Fibroblast of skin of right biceps (primary cell): ENCODE data around the gene FANK1.

Experiments
- DNase-seq: peaks from one replicate; pipeline ENCODE4 v3.0.0-alpha.2; 2013

FANK1 gene, protein sequence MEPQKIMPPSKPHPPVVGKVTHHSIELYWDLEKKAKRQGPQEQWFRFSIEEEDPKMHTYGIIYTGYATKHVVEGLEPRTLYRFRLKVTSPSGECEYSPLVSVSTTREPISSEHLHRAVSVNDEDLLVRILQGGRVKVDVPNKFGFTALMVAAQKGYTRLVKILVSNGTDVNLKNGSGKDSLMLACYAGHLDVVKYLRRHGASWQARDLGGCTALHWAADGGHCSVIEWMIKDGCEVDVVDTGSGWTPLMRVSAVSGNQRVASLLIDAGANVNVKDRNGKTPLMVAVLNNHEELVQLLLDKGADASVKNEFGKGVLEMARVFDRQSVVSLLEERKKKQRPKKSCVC

GRCh38 chr10:125896088-125896934 lies at the start of gene FANK1:
Gene FANK1 (plus strand): TSS chr10:125896564. CDS start chr10:125896643, 79 bp downstream.
- peak; percentile 92 for DNase-seq

- no peak for DNase-seq
These were observed 49.5 kb upstream of the FANK1 start for GRCh38 chr10:125846894-125847293.

GRCh38 chr10:125848371-125848770 lies 48.0 kb upstream of the FANK1 start:
- DNase-seq, result no peak

GRCh38 chr10:125848857-125849256 lies 47.5 kb upstream of the FANK1 start:
- DNase-seq, result no peak

- no peak for DNase-seq
These were observed 46.9 kb upstream of the FANK1 start for GRCh38 chr10:125849448-125849847.

DNA sequence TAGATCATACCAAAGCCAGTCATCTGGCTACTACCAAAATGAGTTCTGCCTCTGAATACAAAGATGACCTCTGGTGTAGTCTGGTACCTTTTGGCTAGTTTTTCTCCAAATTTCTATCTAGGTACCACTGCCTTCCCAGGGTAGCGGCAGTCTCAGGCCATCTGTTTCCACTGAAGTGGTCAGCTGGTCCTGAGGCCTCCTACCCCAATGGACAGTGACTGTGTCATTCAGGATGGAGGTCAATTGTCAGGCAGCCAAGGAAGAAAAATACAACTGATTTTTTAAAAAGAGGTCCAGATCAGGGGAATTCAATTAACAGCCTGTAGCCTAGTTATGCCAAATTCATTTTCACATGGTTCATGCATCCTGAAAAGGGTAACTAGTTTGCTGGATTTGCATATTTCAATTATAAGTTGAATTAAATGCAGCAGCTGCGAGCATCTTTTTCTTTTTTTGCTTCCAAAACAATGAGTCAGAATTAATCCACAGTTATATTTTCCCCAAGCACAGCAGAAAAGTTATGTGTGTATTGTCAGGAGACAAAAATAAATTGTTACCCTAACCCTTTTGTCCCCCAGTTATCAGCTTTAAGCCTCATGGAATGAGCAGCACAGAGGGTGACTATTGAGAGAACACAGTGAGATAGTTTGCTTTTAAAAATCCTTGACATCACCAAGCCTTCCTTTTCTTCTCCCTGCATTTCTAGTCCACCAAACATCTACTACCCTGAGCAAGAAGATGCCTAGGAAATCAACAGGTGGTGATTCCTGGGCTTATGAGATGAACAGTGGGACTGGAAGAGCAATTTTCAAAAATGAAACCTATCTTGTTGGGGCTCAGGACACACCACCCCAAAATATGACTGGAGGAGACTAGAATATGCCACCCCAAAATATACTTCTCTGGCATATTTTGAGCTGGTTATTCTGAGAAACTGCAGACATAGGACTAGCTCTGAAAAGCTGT lies 45.3 kb upstream of the FANK1 start:
- DNase-seq, result no peak

GRCh38 chr10:125852487-125852886 lies 43.9 kb upstream of the FANK1 start:
- no peak for DNase-seq

DNA sequence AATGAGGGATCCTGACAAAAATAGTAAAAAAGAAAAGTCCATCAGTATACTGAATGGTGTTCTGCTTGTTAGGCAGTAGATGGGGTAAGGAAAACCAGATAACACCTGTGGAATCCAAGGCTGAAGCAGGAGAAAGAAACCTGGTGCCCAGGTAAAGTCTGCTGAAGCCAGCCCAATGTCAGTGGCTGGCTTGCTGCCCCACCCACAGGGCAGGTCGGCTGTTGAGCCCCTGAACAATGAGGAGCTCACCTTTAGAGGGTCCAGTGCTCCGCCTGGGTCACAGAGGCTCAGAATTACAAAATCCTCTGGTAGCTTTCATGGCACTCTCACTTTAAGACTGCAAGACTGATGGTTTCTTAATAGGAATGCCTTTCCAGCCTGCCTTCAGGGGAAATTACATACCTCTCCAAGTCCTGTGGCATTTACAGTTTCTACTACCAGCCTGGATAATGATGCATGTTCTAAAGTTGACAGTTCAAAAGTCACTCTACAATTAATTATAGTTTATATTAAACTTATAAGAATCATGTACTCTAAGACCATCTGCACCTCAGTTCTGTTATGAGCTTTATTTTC lies 39.1 kb upstream of the FANK1 start:
- DNase-seq, result no peak

DNA sequence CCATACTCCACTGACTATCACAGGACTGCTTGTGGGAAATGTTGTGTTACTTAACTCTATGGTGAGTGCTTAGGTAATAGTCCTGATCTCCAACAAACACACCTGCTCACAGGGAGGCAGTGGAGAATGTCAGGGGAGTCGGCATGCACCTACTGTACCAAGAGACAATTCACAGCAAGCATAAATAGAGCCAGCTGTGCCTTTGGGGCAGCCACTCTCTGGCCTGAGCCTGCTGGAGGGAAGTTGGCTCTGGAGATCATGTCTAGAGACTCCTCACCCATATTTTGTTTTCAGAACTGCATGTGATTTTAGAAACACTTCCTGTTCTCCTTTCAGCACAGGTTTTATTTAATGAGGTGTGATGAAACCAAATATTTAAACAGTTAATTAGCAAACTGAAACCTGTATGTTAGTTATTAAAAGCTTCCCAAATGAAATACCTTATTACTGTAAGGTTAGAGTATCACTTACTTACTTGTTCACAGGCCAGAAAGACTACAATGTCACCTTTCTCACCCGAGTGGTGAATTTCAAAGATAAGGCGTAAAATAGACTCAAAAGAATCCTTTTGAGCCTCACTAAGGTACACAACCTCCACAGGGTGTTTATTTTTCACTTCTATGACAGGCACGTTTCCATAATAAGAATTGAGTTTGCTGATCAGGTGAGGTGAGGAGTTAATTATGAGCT lies 37.1 kb upstream of the FANK1 start:
- DNase-seq, result no peak

DNA sequence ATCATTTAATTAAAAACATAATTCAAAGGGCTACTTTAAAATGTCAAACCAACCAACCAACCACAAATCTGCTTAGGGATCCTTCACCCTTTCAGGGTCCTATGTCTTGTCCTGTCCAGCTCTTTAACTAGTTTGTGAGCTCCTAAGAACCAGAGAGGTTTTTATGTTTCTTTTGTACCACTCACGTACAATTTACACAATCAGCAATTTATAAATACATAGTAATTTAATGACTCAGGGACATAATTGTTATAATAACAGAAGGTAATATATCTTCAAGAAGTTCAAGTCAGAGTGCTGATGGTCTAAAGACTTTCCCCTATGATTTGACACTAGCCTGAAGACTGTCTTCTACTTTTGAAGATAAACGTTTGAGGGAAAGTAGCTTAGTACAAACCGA lies 31.2 kb upstream of the FANK1 start:
- DNase-seq, result no peak

- DNase-seq, result no peak
These were observed 29.8 kb upstream of the FANK1 start for GRCh38 chr10:125866421-125867029.

DNA sequence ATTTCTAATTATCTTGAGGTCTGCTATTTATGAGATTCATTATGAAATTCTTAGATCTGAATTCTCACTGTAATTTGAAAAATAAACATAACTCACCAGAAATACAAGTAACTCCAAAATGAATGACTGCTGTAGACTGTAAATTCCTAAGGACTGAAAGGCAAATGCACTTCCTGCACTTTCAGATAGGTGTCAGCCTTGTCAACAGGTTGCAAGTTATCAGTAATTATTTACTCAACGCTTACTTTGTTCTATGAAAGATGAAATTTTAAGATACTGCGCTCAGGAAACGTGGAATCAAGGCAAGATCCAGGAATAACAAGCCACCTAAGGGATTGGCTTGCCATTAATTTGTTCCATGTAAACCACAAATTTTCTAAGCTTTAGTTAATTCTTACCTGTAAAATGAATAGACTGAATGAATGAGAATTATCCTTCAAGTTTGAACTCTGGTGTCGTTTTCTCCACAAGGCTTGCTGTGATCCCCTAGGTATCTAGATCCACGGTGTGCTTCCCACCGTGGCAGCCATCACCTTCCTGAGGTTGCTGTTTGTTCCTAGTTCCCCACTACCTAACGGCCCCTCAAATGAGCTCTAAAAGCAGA lies 27.9 kb upstream of the FANK1 start:
- peak; percentile 46 for DNase-seq

DNA sequence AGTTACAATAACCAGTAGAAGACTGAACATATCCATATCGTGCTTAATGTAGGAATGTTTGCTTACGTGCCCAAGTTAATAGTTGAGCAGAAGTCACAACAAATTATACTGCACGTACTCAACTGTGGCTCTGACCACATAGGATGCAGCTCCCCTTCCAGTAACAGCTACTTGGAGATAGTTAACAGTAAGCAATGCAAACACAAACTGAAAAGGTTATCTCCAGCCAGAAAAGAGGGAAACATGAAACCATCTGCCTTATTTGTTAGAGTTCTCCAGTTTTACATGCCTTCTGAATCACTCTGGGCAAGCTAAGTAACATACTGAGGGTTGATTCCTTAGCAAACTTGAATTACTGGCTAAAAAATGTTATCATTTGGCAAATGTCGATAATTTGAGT lies 25.0 kb upstream of the FANK1 start:
- DNase-seq, result no peak

DNA sequence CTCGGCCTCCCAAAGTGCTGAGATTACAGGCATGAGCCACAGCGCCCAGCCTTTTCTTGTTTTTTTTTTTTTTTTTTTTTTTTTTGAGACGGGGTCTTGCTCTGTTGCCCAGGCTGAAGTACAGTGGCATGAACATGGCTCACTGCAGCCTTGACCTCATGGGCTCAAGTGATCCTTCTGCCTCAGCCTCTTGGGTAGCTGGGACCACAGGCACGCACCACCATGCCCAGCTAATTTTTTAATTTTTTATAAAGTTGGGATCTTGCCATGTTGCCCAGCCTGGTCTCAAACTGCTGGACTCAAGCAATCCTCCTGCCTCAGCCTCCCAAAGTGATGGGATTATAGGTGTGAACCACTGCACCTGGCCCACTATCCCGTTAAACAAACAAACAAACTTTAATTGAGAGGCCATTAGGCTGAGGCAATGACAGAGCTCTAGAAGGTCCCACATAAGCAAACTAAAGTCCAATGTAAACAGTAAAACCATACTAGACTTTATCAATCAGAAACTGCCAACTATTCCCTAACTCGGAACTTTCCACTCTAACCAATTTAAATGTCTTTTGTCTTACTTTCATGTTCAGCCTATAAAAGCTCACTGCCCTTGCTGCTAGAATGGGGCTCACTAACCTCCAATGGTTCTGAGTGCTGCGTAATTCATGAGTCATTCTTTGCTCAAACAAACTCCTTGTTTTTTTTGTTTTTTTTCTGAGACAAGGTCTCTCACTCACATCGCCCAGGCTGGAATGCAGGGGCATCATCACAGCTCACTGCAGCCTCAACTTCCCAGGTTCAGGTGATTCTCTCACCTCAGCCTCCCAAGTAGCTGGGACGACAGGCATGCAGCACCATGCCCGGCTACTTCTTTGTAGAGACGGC lies 17.2 kb upstream of the FANK1 start:
- peak; percentile 83 for DNase-seq

- no peak for DNase-seq
These were observed 15.6 kb upstream of the FANK1 start for GRCh38 chr10:125880719-125881118.

- no peak for DNase-seq
These were observed 15.2 kb upstream of the FANK1 start, which contains the start of gene DHX32 for GRCh38 chr10:125881192-125881591. Gene DHX32 (minus strand): TSS chr10:125881292. CDS start chr10:125880824, 468 bp downstream.

DNA sequence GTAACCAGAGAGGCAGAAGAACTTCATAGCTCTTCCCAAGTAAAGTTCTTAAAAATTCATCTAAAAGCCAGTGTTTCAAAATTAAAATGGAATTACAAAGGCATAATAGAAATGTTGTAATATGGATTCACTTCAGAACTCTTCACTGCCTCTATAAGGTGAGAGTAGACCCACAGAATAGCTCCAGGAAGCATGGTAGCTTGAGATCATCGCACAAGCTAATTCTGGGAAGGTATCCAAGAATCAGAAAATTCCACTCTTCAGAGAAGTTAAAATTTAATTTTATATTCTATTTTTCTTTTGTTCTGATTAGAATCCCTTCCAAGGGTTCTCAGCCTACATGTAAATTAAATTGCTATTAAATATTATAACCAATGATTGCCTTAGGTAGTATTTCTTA lies 13.8 kb upstream of the FANK1 start:
- DNase-seq, result peak; percentile 11

DNA sequence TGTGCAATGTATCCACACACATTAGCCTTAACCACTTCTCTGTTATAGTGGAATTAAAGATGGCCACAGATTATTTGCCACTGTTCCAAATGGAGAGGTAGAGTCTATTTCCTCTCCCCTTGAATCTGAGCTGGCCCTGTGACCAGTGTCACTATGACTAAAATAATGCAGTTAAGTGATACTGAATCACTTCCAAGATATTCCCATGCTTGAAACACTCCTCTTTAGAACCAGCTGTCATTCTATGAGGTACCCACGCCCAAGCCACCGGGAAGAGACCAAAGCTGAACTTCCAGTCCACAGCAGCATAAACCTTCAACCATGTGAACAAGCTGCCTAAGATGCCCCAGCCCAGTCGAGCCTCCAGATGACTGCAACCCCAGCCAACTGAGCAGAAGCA lies 13.2 kb upstream of the FANK1 start:
- DNase-seq, result no peak

GRCh38 chr10:125886914-125887512 lies 9.4 kb upstream of the FANK1 start:
- no peak for DNase-seq
